Sigmoid colon (tissue), 4 donors: ENCODE results near the gene CUEDC1.

ENCODE experiments used
- CTCF ChIP-seq, 4 experiments: fragments of 450-650 bp in 3 of 4; fragments of 200-600 bp in 1 of 4; IDR thresholded peaks; one replicate each; pipeline ENCODE4 v1.5.1; 2016 to 2019; ENCODE audit warnings: antibody characterized with exemption in 4 of 4, mild to moderate bottlenecking in 3 of 4, moderate library complexity in 2 of 4
- EP300 ChIP-seq, 4 donors: sonication (generic); formaldehyde crosslinking; IDR thresholded peaks; one replicate each; pipeline ENCODE4 v1.6.1; 2017; ENCODE audit warnings: antibody characterized with exemption in 4 of 4
- POLR2A ChIP-seq, 2 donors: fragments of 450-650 bp; IDR thresholded peaks; one replicate each; pipeline ENCODE4 v1.6.1; 2016; ENCODE audit warnings: antibody characterized with exemption in 2 of 2, mild to moderate bottlenecking in 2 of 2, moderate library complexity in 2 of 2
- POLR2AphosphoS5 ChIP-seq, 4 donors: sonication (generic); formaldehyde crosslinking; IDR thresholded peaks; one replicate each; pipeline ENCODE4 v1.6.1; 2017; ENCODE audit warnings: antibody characterized with exemption in 4 of 4

- TF ChIP-seq EP300 (IDR thresholded peaks at IDR 0.05): no peak
- no peak for TF ChIP-seq POLR2AphosphoS5 (IDR thresholded peaks at IDR 0.05)
- no peak for TF ChIP-seq POLR2A (IDR thresholded peaks at IDR 0.05)
- TF ChIP-seq CTCF (IDR thresholded peaks at IDR 0.05): no peak
Measured at GRCh38 chr17:57880086-57880456, 75.1 kb downstream of the CUEDC1 start.
